Prostate gland (tissue), 2 donors: ENCODE measurements around the gene TRIM10.

Experiments
- POLR2A ChIP-seq: fragments of 450-650 bp; IDR thresholded peaks from one replicate; pipeline ENCODE4 v1.6.1; 2016; ENCODE audit warnings: antibody characterized with exemption, mild to moderate bottlenecking
- TF ChIP-seq, protein P1 (sequence below), 4 experiments: fragments of 200-600 bp in 2 of 4; fragments of 450-650 bp in 2 of 4; sonication (generic) in 2 of 4; IDR thresholded peaks; 1 replicate in 3 of 4; 2 replicates in 1 of 4; pipeline ENCODE4 v1.5.1; 2016 to 2019; ENCODE audit warnings: antibody characterized with exemption in 4 of 4, mild to moderate bottlenecking in 2 of 4, moderate library complexity in 2 of 4

DNA sequence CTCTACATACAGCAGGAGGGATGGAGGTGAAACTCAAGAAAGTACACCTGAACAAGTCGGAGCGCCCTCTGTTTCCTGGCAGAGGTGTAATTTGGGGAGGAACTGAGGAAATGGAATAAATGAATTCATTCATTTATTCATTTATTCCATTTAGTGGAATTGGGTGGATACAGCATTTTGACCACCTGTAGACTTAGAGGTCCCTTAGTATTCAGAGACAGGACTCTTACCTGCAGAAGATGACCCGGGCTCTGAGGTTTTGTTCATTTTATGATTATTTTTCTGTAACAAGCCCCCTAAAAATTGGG, 57.2 kb downstream of the TRIM10 start:
- TF ChIP-seq, protein P1, sequence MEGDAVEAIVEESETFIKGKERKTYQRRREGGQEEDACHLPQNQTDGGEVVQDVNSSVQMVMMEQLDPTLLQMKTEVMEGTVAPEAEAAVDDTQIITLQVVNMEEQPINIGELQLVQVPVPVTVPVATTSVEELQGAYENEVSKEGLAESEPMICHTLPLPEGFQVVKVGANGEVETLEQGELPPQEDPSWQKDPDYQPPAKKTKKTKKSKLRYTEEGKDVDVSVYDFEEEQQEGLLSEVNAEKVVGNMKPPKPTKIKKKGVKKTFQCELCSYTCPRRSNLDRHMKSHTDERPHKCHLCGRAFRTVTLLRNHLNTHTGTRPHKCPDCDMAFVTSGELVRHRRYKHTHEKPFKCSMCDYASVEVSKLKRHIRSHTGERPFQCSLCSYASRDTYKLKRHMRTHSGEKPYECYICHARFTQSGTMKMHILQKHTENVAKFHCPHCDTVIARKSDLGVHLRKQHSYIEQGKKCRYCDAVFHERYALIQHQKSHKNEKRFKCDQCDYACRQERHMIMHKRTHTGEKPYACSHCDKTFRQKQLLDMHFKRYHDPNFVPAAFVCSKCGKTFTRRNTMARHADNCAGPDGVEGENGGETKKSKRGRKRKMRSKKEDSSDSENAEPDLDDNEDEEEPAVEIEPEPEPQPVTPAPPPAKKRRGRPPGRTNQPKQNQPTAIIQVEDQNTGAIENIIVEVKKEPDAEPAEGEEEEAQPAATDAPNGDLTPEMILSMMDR (IDR thresholded peaks at IDR 0.05) = no peak
- no peak for TF ChIP-seq POLR2A
